ENCODE results near the gene MCCC2.

GRCh38 chr5:71695071-71695470, 107.9 kb downstream of the MCCC2 start:
- TF ChIP-seq, protein P1, sequence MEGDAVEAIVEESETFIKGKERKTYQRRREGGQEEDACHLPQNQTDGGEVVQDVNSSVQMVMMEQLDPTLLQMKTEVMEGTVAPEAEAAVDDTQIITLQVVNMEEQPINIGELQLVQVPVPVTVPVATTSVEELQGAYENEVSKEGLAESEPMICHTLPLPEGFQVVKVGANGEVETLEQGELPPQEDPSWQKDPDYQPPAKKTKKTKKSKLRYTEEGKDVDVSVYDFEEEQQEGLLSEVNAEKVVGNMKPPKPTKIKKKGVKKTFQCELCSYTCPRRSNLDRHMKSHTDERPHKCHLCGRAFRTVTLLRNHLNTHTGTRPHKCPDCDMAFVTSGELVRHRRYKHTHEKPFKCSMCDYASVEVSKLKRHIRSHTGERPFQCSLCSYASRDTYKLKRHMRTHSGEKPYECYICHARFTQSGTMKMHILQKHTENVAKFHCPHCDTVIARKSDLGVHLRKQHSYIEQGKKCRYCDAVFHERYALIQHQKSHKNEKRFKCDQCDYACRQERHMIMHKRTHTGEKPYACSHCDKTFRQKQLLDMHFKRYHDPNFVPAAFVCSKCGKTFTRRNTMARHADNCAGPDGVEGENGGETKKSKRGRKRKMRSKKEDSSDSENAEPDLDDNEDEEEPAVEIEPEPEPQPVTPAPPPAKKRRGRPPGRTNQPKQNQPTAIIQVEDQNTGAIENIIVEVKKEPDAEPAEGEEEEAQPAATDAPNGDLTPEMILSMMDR (IDR thresholded peaks at IDR 0.05; ENCODE audit: control extremely low read depth in 1 of 3, insufficient read depth in 1 of 3, low read depth in 1 of 3, low read length in 3 of 3) = no peak
- TF ChIP-seq HDAC2 (IDR thresholded peaks at IDR 0.05; ENCODE audit: borderline replicate concordance in 1 of 2, low read depth in 2 of 2, low read length in 2 of 2) (no peak), POLR2A (IDR thresholded peaks at IDR 0.05; ENCODE audit: control extremely low read depth in 1 of 2, low read depth in 2 of 2, low read length in 2 of 2) (no peak), SIN3A (conservative IDR thresholded peaks at IDR 0.05 in 1 of 2, IDR thresholded peaks at IDR 0.05 in 1 of 2; ENCODE audit: low read depth in 1 of 2, low read length in 2 of 2) (no peak), POLR2AphosphoS5 (IDR thresholded peaks at IDR 0.05; ENCODE audit: low read depth, low read length) (no peak), ASH2L (IDR thresholded peaks at IDR 0.05; ENCODE audit: low read length) (no peak), GABPA (IDR thresholded peaks at IDR 0.05; ENCODE audit: borderline replicate concordance, insufficient read depth, low read length) (no peak)

Measured in H1 (cell line).